ENCODE measurements around the gene ONECUT3.

ONECUT3 gene

DNA sequence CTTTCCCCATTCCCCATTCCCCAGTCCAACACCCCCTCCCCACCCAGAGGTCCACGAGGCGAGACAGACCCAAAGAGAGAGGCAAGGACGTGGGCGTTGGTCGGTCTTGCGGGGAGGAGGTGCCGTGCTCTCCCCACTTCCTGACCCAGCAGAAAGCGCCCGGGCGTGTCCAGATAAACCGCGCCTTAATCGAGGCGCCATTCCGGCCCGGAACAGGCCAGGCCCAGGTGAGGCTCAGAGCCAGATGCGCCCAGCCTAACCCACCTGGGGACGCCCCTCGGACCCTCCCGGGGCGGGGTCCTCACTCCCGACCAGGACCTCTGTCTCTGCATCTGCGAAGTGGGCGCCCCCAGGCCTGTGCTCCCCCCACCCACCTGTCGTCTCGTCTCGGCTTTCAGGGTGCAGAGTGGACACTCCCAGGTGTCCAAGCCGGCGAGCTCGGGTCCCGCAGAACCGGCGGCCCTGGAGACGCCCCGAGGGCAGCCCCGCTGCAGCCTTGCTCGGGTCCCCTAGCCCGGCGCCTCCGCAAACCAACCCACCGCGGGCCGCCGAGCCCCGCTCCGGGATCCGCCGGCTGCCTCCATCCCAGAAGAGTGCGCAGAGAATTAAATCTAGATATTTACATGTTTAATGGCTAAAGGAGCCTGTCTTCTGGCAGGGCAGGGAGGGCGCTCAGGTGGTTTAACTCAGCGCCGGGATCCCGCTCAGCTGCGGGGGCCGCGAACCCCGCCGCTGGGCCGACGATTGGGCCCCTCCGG is 5.0 kb upstream of the ONECUT3 start:
- H3K36me3 ChIP-seq (replicated peaks; ENCODE audit: insufficient read depth, low read length), result no peaks in the 10 kb centered on the region
- no peak overlapping the region for H3K4me2 ChIP-seq (ENCODE audit: low read depth, low read length)
- TF ChIP-seq EZH2 (optimal IDR thresholded peaks at IDR 0.05; ENCODE audit: low read depth, low read length), result no peak
- TF ChIP-seq, protein P1, sequence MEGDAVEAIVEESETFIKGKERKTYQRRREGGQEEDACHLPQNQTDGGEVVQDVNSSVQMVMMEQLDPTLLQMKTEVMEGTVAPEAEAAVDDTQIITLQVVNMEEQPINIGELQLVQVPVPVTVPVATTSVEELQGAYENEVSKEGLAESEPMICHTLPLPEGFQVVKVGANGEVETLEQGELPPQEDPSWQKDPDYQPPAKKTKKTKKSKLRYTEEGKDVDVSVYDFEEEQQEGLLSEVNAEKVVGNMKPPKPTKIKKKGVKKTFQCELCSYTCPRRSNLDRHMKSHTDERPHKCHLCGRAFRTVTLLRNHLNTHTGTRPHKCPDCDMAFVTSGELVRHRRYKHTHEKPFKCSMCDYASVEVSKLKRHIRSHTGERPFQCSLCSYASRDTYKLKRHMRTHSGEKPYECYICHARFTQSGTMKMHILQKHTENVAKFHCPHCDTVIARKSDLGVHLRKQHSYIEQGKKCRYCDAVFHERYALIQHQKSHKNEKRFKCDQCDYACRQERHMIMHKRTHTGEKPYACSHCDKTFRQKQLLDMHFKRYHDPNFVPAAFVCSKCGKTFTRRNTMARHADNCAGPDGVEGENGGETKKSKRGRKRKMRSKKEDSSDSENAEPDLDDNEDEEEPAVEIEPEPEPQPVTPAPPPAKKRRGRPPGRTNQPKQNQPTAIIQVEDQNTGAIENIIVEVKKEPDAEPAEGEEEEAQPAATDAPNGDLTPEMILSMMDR (IDR thresholded peaks at IDR 0.05; ENCODE audit: low read length), result no peak
- no peak overlapping the region for H3K4me3 ChIP-seq (ENCODE audit: low read length)
- H3K9me2 ChIP-seq (replicated peaks; ENCODE audit: insufficient read depth, low read length), result no peaks in the 10 kb centered on the region
- no peak overlapping the region for H3K27ac ChIP-seq (ENCODE audit: low read length)
- H3K9ac ChIP-seq (ENCODE audit: low read length), result no peak overlapping the region
- no peaks in the 10 kb centered on the region for H3K4me1 ChIP-seq (ENCODE audit: low read length)
- H3K79me2 ChIP-seq (ENCODE audit: low read length), result no peaks in the 10 kb centered on the region
- no peaks in the 10 kb centered on the region for H3K9me3 ChIP-seq (replicated peaks; ENCODE audit: insufficient read depth, low read length)
- H3K27me3 ChIP-seq (replicated peaks; ENCODE audit: insufficient read depth, low read length), result peaks cover 90% of the 10 kb centered on the region
- H4K20me1 ChIP-seq (ENCODE audit: insufficient read depth, low read length), result no peaks in the 10 kb centered on the region
- DNase-seq, result no peak
- H3F3A ChIP-seq (ENCODE audit: insufficient read depth, low read length), result no peaks in the 10 kb centered on the region
- H2AFZ ChIP-seq (ENCODE audit: low read length), result no peak overlapping the region

DNA sequence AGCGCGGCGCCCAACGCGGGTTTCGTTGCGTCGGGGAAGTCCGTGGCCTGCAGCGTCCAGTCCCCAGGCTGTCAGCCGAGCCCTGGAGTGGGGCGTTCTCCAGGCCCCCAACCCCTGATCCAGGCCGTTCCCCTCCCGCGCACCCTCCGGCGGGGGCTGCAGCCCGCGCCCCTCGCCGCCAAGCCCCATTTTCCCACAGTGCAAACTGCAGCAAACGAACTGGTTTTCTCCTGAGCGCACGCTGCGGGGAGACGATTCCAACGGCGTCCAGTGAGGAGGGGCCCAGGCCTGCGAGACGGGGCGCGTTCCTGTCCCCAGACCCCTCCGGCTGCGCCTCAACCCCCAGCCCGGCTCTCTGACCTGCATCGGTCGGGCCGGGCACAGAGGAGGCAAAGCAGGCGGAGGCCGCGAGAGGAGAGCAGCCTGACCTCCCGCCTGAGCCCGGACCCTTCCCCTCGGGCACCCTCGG is 4.4 kb upstream of the ONECUT3 start:
- no peaks in the 10 kb centered on the region for H3F3A ChIP-seq (ENCODE audit: insufficient read depth, low read length)
- H3K27me3 ChIP-seq (replicated peaks; ENCODE audit: insufficient read depth, low read length), result peaks cover 86% of the 10 kb centered on the region
- H3K4me3 ChIP-seq (ENCODE audit: low read length), result no peak overlapping the region
- H3K9me3 ChIP-seq (replicated peaks; ENCODE audit: insufficient read depth, low read length), result no peaks in the 10 kb centered on the region
- H4K20me1 ChIP-seq (ENCODE audit: insufficient read depth, low read length), result no peaks in the 10 kb centered on the region
- no peaks in the 10 kb centered on the region for H3K4me1 ChIP-seq (ENCODE audit: low read length)
- H3K9ac ChIP-seq (ENCODE audit: low read length), result no peak overlapping the region
- TF ChIP-seq, protein P1 (IDR thresholded peaks at IDR 0.05; ENCODE audit: low read length), result no peak
- TF ChIP-seq EZH2phosphoT487 (IDR thresholded peaks at IDR 0.05; ENCODE audit: low read length), result no peak
- no peak for TF ChIP-seq EZH2 (optimal IDR thresholded peaks at IDR 0.05; ENCODE audit: low read depth, low read length)
- no peak overlapping the region for H2AFZ ChIP-seq (ENCODE audit: low read length)
- no peak for DNase-seq
- no peaks in the 10 kb centered on the region for H3K79me2 ChIP-seq (ENCODE audit: low read length)
- no peak overlapping the region for H3K4me2 ChIP-seq (ENCODE audit: low read depth, low read length)
- H3K9me2 ChIP-seq (replicated peaks; ENCODE audit: insufficient read depth, low read length), result no peaks in the 10 kb centered on the region
- no peaks in the 10 kb centered on the region for H3K36me3 ChIP-seq (replicated peaks; ENCODE audit: insufficient read depth, low read length)
- no peak overlapping the region for H3K27ac ChIP-seq (ENCODE audit: low read length)

DNA sequence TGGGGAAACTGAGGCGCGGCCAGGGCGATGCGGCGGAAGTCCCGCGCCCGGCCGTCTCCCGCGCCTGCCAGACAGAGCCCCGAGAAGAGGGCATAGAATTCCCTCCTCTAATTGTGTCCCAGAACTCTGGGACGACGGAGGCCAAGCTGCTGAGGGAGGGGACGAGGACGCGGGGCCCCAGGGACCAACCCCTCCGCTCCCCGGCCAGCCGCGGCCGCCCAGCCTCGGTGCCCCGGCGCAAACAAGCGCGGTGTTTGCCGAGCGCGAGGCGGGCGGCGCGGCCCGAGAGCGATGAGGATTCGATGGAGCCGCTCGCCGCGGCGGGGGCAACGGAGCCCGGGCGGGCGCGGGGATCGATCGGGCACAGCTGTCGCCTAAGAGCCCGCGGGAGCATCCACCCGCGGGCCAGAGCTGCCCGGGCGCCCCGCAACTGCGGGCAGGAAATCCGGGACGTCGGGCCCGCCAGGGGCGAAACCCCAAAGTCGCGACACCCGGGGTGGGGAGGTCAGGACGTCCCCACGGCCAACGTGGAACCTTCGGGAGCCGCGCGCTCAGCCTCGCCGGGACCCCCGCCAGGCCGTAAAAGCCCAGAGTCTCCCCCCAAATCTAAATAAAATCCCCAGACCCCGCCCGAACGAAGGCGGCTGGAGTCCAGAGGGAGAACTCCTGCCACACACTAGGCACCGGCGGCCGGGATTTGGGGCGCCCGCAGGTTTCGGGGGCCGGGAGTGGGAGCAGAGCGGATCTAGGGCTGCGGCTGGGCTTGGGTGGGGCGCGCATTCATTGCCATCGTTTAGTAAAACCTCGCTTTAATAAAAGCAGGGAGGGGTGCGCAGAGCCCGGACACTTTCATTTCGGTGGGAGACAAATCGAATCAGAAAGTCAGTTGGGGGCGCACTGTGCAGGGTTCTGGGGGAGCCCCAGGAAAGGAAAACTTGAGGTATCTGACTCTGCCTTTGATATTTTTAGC is 3.6 kb upstream of the ONECUT3 start:
- no peaks in the 10 kb centered on the region for H3K9me2 ChIP-seq (replicated peaks; ENCODE audit: insufficient read depth, low read length)
- no peak overlapping the region for H3K9ac ChIP-seq (ENCODE audit: low read length)
- no peaks in the 10 kb centered on the region for H3K79me2 ChIP-seq (ENCODE audit: low read length)
- H3K4me2 ChIP-seq (ENCODE audit: low read depth, low read length), result peak overlapping the region; percentile 12; the same call in 1 of the 2 replicates
- H3K9me3 ChIP-seq (replicated peaks; ENCODE audit: insufficient read depth, low read length), result no peaks in the 10 kb centered on the region
- no peaks in the 10 kb centered on the region for H3K4me1 ChIP-seq (ENCODE audit: low read length)
- no peak for DNase-seq
- H3K27ac ChIP-seq (ENCODE audit: low read length), result no peak overlapping the region
- no peaks in the 10 kb centered on the region for H4K20me1 ChIP-seq (ENCODE audit: insufficient read depth, low read length)
- peaks cover 82% of the 10 kb centered on the region for H3K27me3 ChIP-seq (replicated peaks; ENCODE audit: insufficient read depth, low read length)
- no peak overlapping the region for H3K4me3 ChIP-seq (ENCODE audit: low read length)
- H3F3A ChIP-seq (ENCODE audit: insufficient read depth, low read length), result no peaks in the 10 kb centered on the region
- TF ChIP-seq EZH2phosphoT487 (IDR thresholded peaks at IDR 0.05; ENCODE audit: low read length), result peak; percentile 78; the same call in 1 of the 2 replicates
- no peak for TF ChIP-seq EZH2 (optimal IDR thresholded peaks at IDR 0.05; ENCODE audit: low read depth, low read length)
- no peaks in the 10 kb centered on the region for H3K36me3 ChIP-seq (replicated peaks; ENCODE audit: insufficient read depth, low read length)
- H2AFZ ChIP-seq (ENCODE audit: low read length), result no peak overlapping the region
